ENCODE data around the gene TDRD15. TPM values are rescaled to one million over a fixed set of nuclear protein-coding genes. Genes with fewer than 3 reads are reported as not detected.
"Not testable (repeated sequence)": the region's sequence is repeated elsewhere in the genome, so short reads cannot be mapped to it uniquely, and the experiment has no call there.

The TDRD15 gene
- total RNA-seq, 6 donors from 2014 or later = 0.07 to 0.11 TPM; not detected in 4

GRCh38 chr2:21099281-21099907 lies 24.4 kb upstream of the TDRD15 start:
- no peak for TF ChIP-seq EP300 (IDR thresholded peaks at IDR 0.05)
- WGBS, 2 donors = 67 to 69% methylated on average over 5 of the region's 5 CpGs
- no peak for ATAC-seq (ENCODE audit: low FRiP score in 2 of 2)

DNA sequence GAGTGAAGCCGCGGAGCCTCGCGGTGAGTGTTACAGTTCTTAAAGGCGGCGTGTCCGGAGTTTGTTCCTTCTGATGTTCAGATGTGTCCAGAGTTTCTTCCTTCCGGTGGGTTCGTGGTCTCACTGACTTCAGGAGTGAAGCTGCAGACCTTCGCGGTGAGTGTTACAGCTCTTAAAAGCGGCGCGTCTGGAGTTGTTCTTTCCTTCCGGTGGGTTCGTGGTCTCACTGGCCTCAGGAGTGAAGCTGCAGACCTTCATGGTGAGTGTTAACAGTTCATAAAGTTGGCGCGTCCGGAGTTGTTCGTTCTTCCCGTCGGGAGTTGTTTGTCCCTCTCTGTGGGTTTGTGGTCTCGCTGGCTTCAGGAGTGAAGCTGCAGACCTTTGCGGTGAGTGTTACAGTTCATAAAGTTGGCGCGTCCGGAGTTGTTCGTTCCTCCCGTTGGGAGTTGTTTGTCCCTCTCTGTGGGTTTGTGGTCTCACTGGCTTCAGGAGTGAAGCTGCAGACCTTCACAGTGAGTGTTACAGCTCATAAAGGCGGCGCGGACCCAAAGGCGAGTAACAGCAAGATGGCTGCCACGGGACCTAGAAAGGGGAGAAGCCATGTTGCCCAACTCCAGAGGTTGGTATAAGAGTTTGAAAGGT lies 22.1 kb upstream of the TDRD15 start:
- H3K27me3 ChIP-seq; DNase-seq; H3K27ac ChIP-seq; H3K9me3 ChIP-seq; ATAC-seq (ENCODE audit: low FRiP score in 2 of 2); H3K36me3 ChIP-seq; H3K4me1 ChIP-seq; H3K4me3 ChIP-seq: not testable (repeated sequence)
- 96 to 97% methylated on average over 34 of the region's 34 CpGs for WGBS, 2 donors

More at GRCh38 chr2:21099281-21099907, 24.4 kb upstream of the TDRD15 start:
- DNase-seq = no peak
- Histone ChIP-seq H3K36me3 (no peaks in the 10 kb centered on the region), H3K4me3 (no peak overlapping the region), H3K4me1 (no peaks in the 10 kb centered on the region), H3K27me3 (no peaks in the 10 kb centered on the region), H3K9me3 (no peaks in the 10 kb centered on the region), H3K27ac (no peak overlapping the region)

DNA sequence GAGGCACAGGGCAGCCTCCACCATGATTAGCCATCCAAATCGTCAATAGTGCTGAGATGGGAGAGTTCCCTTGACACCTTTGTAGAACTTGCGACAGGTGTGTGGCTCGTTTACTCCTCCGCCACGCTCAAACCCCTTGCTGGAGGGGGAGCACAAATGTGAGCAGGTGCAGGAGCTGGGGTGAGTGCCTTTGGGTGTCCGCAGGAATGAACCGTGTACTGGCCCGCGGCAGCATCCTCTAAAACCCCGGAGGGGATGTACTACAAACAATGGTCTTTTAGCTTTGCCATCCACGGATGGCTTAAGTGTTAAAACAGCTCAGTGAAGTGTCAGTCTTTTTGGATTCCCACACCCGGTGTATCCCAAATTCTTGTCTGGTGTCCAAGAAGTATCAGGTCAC lies 21.4 kb upstream of the TDRD15 start:
- WGBS, 2 donors = 90 to 93% methylated on average over 12 of the region's 12 CpGs
- no peak for ATAC-seq (ENCODE audit: low FRiP score in 2 of 2)
- H3K27me3 ChIP-seq = no peaks in the 10 kb centered on the region
- no peaks in the 10 kb centered on the region for H3K4me1 ChIP-seq
- TF ChIP-seq, protein P1, sequence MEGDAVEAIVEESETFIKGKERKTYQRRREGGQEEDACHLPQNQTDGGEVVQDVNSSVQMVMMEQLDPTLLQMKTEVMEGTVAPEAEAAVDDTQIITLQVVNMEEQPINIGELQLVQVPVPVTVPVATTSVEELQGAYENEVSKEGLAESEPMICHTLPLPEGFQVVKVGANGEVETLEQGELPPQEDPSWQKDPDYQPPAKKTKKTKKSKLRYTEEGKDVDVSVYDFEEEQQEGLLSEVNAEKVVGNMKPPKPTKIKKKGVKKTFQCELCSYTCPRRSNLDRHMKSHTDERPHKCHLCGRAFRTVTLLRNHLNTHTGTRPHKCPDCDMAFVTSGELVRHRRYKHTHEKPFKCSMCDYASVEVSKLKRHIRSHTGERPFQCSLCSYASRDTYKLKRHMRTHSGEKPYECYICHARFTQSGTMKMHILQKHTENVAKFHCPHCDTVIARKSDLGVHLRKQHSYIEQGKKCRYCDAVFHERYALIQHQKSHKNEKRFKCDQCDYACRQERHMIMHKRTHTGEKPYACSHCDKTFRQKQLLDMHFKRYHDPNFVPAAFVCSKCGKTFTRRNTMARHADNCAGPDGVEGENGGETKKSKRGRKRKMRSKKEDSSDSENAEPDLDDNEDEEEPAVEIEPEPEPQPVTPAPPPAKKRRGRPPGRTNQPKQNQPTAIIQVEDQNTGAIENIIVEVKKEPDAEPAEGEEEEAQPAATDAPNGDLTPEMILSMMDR (IDR thresholded peaks at IDR 0.05) = no peak
- no peak for TF ChIP-seq POLR2AphosphoS5 (IDR thresholded peaks at IDR 0.05)
- no peak for TF ChIP-seq POLR2A (IDR thresholded peaks at IDR 0.05)
- TF ChIP-seq EP300 (IDR thresholded peaks at IDR 0.05) = no peak
- H3K36me3 ChIP-seq = no peaks in the 10 kb centered on the region
- no peak overlapping the region for H3K4me3 ChIP-seq
- no peaks in the 10 kb centered on the region for H3K9me3 ChIP-seq
- H3K27ac ChIP-seq = no peak overlapping the region
- DNase-seq = no peak

- TF ChIP-seq, protein P1 (IDR thresholded peaks at IDR 0.05) = no peak
- TF ChIP-seq EP300 (IDR thresholded peaks at IDR 0.05) = no peak
- WGBS, 2 donors = 71 to 86% methylated on average over 1 of the region's 1 CpG
- no peaks in the 10 kb centered on the region for H3K9me3 ChIP-seq
Measured at GRCh38 chr2:21103274-21103891, 20.4 kb upstream of the TDRD15 start.

DNA sequence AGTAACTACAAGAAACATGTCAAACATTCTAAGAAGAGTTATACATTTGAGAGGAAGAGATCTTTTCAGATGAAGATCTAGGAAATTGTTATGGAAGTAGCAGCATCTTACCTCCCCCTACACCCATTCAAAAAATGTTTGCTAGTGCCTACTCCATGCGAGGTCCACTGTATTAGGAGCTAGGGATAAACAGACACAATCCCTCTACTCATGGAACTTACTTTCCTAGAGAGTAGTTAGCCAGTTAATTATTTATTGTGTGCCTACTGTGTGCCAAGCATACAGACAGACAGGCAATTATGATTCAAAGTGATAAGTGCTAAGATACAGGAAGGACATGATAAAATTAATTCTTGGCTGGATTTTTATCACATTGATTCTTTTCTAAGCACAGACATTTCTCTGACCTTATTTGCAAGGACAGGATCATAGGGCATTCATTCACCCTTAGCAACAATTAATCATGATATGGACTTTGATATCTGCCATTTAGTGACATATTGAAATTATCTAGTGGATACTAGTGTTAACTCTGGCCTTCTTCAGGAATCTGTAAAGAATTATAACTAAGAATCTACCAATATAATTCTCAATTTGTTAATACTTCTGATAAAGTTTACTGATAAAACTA lies 19.6 kb upstream of the TDRD15 start:
- H3K4me1 ChIP-seq = no peaks in the 10 kb centered on the region
- H3K9me3 ChIP-seq = no peaks in the 10 kb centered on the region
- H3K27me3 ChIP-seq = no peaks in the 10 kb centered on the region
- H3K4me3 ChIP-seq = no peak overlapping the region
- no peak for TF ChIP-seq POLR2AphosphoS5 (IDR thresholded peaks at IDR 0.05)
- TF ChIP-seq EP300 (IDR thresholded peaks at IDR 0.05) = no peak
- no peak for TF ChIP-seq POLR2A (IDR thresholded peaks at IDR 0.05)
- TF ChIP-seq, protein P1 (IDR thresholded peaks at IDR 0.05) = no peak
- WGBS, 2 donors = 18 to 67% methylated on average over 1 of the region's 1 CpG
- ATAC-seq (ENCODE audit: low FRiP score in 2 of 2) = no peak
- no peak for DNase-seq
- no peaks in the 10 kb centered on the region for H3K36me3 ChIP-seq
- no peak overlapping the region for H3K27ac ChIP-seq

More at GRCh38 chr2:21103274-21103891, 20.4 kb upstream of the TDRD15 start:
- ATAC-seq (ENCODE audit: low FRiP score in 2 of 2) = no peak
- Histone ChIP-seq H3K4me3 (no peak overlapping the region), H3K27me3 (no peaks in the 10 kb centered on the region), H3K36me3 (no peaks in the 10 kb centered on the region), H3K27ac (no peak overlapping the region), H3K4me1 (no peaks in the 10 kb centered on the region)
- no peak for DNase-seq

Measured in upper lobe of left lung (tissue), 6 donors.